Endothelial cell of umbilical vein (primary cell): ENCODE results near the gene TEAD2. TPM values are rescaled to one million over a fixed set of nuclear protein-coding genes. Genes with fewer than 3 reads are reported as not detected.
A peak's percentile ranks its signal among the peaks of the same experiment; 100 is the strongest.

Experiments
- BruUV-seq: library from RNA; stranded (reverse); fragments of 400-500 nt; replicated peaks from 2 replicates; lab custom pipeline; 2021; lab: Mats Ljungman, UMichigan
- CTCF ChIA-PET: fragments of 300-600, 350-600 bp; sonication (Branson Sonifier 250); formaldehyde crosslinking; loops from one replicate; lab custom pipeline; 2021; ENCODE audit warnings: antibody characterized with exemption, inconsistent platforms; lab: Charles Lee
- POLR2A ChIA-PET: fragments of 300-600, 350-600 bp; sonication (Branson Sonifier 250); formaldehyde crosslinking; loops from one replicate; lab custom pipeline; 2021; ENCODE audit warnings: antibody characterized with exemption, inconsistent platforms; lab: Charles Lee
- DNase-seq: peaks from one replicate; pipeline ENCODE4 v3.0.0-alpha.2; 2011; ENCODE audit warnings: low read depth, low spot score
- FAIRE-seq: peaks from 2 replicates; lab custom pipeline; 2011; peaks lifted over from hg19 to GRCh38; lab: Jason Lieb, UNC
- H2AFZ ChIP-seq: 2 replicates; pipeline ENCODE4 v1.6.0; 2012; ENCODE audit warnings: low read depth, low read length, control low read depth, inconsistent platforms
- H3K27ac ChIP-seq: 2 replicates; pipeline ENCODE4 v1.5.1; 2011; ENCODE audit warnings: low read depth, mild to moderate bottlenecking, control low read depth, low read length, moderate library complexity; ENCODE audit not compliant: insufficient read depth
- H3K27me3 ChIP-seq, 2 experiments: 2 replicates each; pipeline versions ENCODE4 v1.6.0 to v1.6.1; 2011; ENCODE audit warnings: low read length in 2 of 2, mixed read lengths in 1 of 2; ENCODE audit not compliant: control insufficient read depth in 2 of 2, insufficient read depth in 2 of 2
- H3K36me3 ChIP-seq, 2 experiments: 2 replicates in 1 of 2; 3 replicates in 1 of 2; pipeline ENCODE4 v1.5.1; 2011; ENCODE audit warnings: low read length in 2 of 2, mild to moderate bottlenecking in 1 of 2, moderate library complexity in 1 of 2; ENCODE audit not compliant: control insufficient read depth in 2 of 2, insufficient read depth in 2 of 2; ENCODE audit errors: extremely low read depth in 1 of 2
- H3K4me1 ChIP-seq: 3 replicates; pipeline ENCODE4 v1.5.1; 2011; ENCODE audit warnings: mild to moderate bottlenecking, low read length; ENCODE audit not compliant: control insufficient read depth, insufficient read depth; ENCODE audit errors: extremely low read depth
- H3K4me2 ChIP-seq: 2 replicates; pipeline ENCODE4 v1.6.1; 2011; ENCODE audit warnings: low read length, control low read depth, mixed read lengths; ENCODE audit not compliant: insufficient read depth
- H3K4me3 ChIP-seq, 3 experiments: fragments of 200-600 bp in 1 of 3; sonication (generic), shearing (Covaris generic) in 1 of 3; replicated peaks in 1 of 3; 2 replicates each; pipeline ENCODE4 v1.5.1; 2011 to 2016; ENCODE audit warnings: control low read depth in 3 of 3, low read length in 3 of 3, mild to moderate bottlenecking in 2 of 3, inconsistent platforms in 1 of 3, low read depth in 1 of 3, moderate library complexity in 1 of 3; ENCODE audit not compliant: insufficient read depth in 1 of 3
- H3K79me2 ChIP-seq: 2 replicates; pipeline ENCODE4 v1.6.0; 2012; ENCODE audit warnings: low read length, inconsistent platforms; ENCODE audit not compliant: control insufficient read depth, insufficient read depth
- H3K9ac ChIP-seq: replicated peaks from 2 replicates; pipeline ENCODE3; 2011; ENCODE audit warnings: low read length, control low read depth; ENCODE audit not compliant: insufficient read depth; ENCODE audit errors: extremely low read depth
- H3K9me1 ChIP-seq: replicated peaks from 3 replicates; pipeline ENCODE4 v1.6.0; 2011; ENCODE audit warnings: mild to moderate bottlenecking, low read length; ENCODE audit not compliant: control insufficient read depth, insufficient read depth; ENCODE audit errors: extremely low read depth
- H3K9me3 ChIP-seq: replicated peaks from 2 replicates; pipeline ENCODE4 v1.5.1; 2012; ENCODE audit warnings: low read length, inconsistent platforms; ENCODE audit not compliant: control insufficient read depth, insufficient read depth
- H4K20me1 ChIP-seq: replicated peaks from 2 replicates; pipeline ENCODE3; 2011; ENCODE audit warnings: mild to moderate bottlenecking, low read length; ENCODE audit not compliant: control insufficient read depth, insufficient read depth; ENCODE audit errors: extremely low read depth
- CTCF ChIP-seq, 2 donors: IDR thresholded peaks; 1 replicate in 1 of 2; 2 replicates in 1 of 2; pipeline ENCODE4 v1.5.1; 2011; ENCODE audit warnings: low read length in 2 of 2, mild to moderate bottlenecking in 2 of 2, moderate library complexity in 2 of 2, control low read depth in 1 of 2, inconsistent platforms in 1 of 2, low read depth in 1 of 2; ENCODE audit not compliant: insufficient read depth in 1 of 2; ENCODE audit errors: extremely low read depth in 1 of 2
- EZH2 ChIP-seq: IDR thresholded peaks from 2 replicates; pipeline ENCODE4 v1.6.1; 2012; ENCODE audit warnings: borderline replicate concordance, low read depth, mild to moderate bottlenecking, moderate library complexity, low read length, inconsistent platforms; ENCODE audit not compliant: severe bottlenecking
- FOS ChIP-seq: IDR thresholded peaks from 2 replicates; pipeline ENCODE4 v1.6.1; 2011; ENCODE audit warnings: mild to moderate bottlenecking, low read length, moderate library complexity, borderline replicate concordance; ENCODE audit not compliant: insufficient read depth
- GATA2 ChIP-seq: IDR thresholded peaks from 2 replicates; pipeline ENCODE4 v1.7.0; 2011; ENCODE audit warnings: low read depth, mild to moderate bottlenecking, moderate library complexity, mixed read lengths, low read length; ENCODE audit not compliant: insufficient read length, insufficient read depth
- JUN ChIP-seq: IDR thresholded peaks from 2 replicates; pipeline ENCODE4 v1.6.1; 2011; ENCODE audit warnings: borderline replicate concordance, low read depth; ENCODE audit not compliant: insufficient read length, insufficient read depth
- MAX ChIP-seq: IDR thresholded peaks from 2 replicates; pipeline ENCODE4 v1.6.1; 2011; ENCODE audit not compliant: insufficient read depth, insufficient read length
- MYC ChIP-seq: IDR thresholded peaks from one replicate; pipeline ENCODE4 v1.6.1; 2011; ENCODE audit warnings: mild to moderate bottlenecking, low read depth, low read length
- POLR2A ChIP-seq: IDR thresholded peaks from 2 replicates; pipeline ENCODE4 v1.6.1; 2012; ENCODE audit warnings: low read depth, mild to moderate bottlenecking, control low read depth, low read length
- POLR2AphosphoS5 ChIP-seq: IDR thresholded peaks from 2 replicates; pipeline ENCODE4 v1.6.1; 2012; ENCODE audit warnings: low read depth, mild to moderate bottlenecking, control low read depth, low read length, moderate library complexity; ENCODE audit not compliant: insufficient read depth
- dilution Hi-C: fragments of 300-500 bp; cut with MboI; formaldehyde crosslinking; loops from one replicate; pipeline ENCODE4 v1.15.0; 2019; ENCODE audit warnings: low sequenced_read_pairs; ENCODE audit not compliant: extremely low pct_ligation_motif_present
- intact Hi-C: fragments of 100-400 bp; cut with micrococcal nuclease; formaldehyde crosslinking; loops from one replicate; pipeline ENCODE4 v1.10.0; 2022
- polyA plus RNA-seq, 4 experiments: library from polyadenylated mRNA; depleted of rRNA in 3 of 4; stranded (reverse) in 3 of 4; unstranded in 1 of 4; fragments of >200 nt; gene quantifications; 2 replicates each; pipeline versions ENCODE4 v1.2.1 to v1.2.3, GENCODE V29; 2011 to 2012; ENCODE audit warnings: missing spikeins in 1 of 4
- total RNA-seq: library from RNA; stranded (reverse); gene quantifications from 2 replicates; pipeline ENCODE4 v1.2.3, GENCODE V29; 2021

Gene TEAD2
- total and polyA plus RNA-seq, 2 donors (not counting 3 experiments of a cell fraction or from before 2014, with no cell fraction given) = 60.9 to 89.4 TPM

- Histone ChIP-seq H3K36me3 (no peaks in the 10 kb centered on the region), H3K4me2 (no peak overlapping the region), H3K9me3 (no peaks in the 10 kb centered on the region), H3K9me1 (no peaks in the 10 kb centered on the region), H3K79me2 (no peaks in the 10 kb centered on the region), H3K9ac (no peak overlapping the region), H3K27me3 (peaks cover 0 to 2% of the 10 kb centered on the region in 2 experiments), H2AFZ (no peak overlapping the region), H3K4me3 (no peak overlapping the region), H3K27ac (no peak overlapping the region), H3K4me1 (no peaks in the 10 kb centered on the region), H4K20me1 (no peaks in the 10 kb centered on the region)
- FAIRE-seq (peak; percentile 91), DNase-seq (peak; percentile 55)
- intact Hi-C loops (loop anchor here (1.0 to 2.0 kb wide), 2 partner anchors 29 to 52 kb away; partner anchors contain the start of genes DKKL1 and TEAD2), dilution Hi-C loops (no loop called here)
- no TSS peak for BruUV-seq
- TF ChIP-seq CTCF (IDR thresholded peaks at IDR 0.05; ENCODE audit: extremely low read depth in 1 of 2, insufficient read depth in 1 of 2, low read depth in 1 of 2, low read length in 2 of 2) (peak; percentile 68 to 81), POLR2A (no peak)
- POLR2A ChIA-PET = no interaction called here
- CTCF ChIA-PET = interaction anchor here (0.6 to 1.9 kb wide), 17 partner anchors 13 to 155 kb away, joined by 3 to 11 read pairs (median 3); partner anchors contain the start of gene SLC17A7
Observed at GRCh38 chr19:49391581-49392399, 29.6 kb upstream of the TEAD2 start.

- CTCF ChIA-PET = interaction anchor here (0.6 to 1.9 kb wide), 9 partner anchors 12 to 156 kb away, joined by 3 to 11 read pairs (median 3); partner anchors contain the start of gene SLC17A7
- dilution Hi-C loops = no loop called here
- POLR2A ChIA-PET = no interaction called here
Observed at GRCh38 chr19:49390929-49391359, 28.7 kb upstream of the TEAD2 start.

More at GRCh38 chr19:49390929-49391359, 28.7 kb upstream of the TEAD2 start:
- DNase-seq (no peak), FAIRE-seq (no peak)
- Histone ChIP-seq H3K9ac (no peak overlapping the region), H3K4me1 (no peaks in the 10 kb centered on the region), H3K4me2 (no peak overlapping the region), H3K36me3 (no peaks in the 10 kb centered on the region), H3K4me3 (no peak overlapping the region), H3K9me3 (no peaks in the 10 kb centered on the region), H3K9me1 (no peaks in the 10 kb centered on the region), H4K20me1 (no peaks in the 10 kb centered on the region), H3K27ac (no peak overlapping the region), H2AFZ (no peak overlapping the region), H3K27me3 (peaks cover 0 to 2% of the 10 kb centered on the region in 2 experiments), H3K79me2 (no peaks in the 10 kb centered on the region)
- TF ChIP-seq FOS (no peak), POLR2A (no peak), CTCF (IDR thresholded peaks at IDR 0.05; ENCODE audit: extremely low read depth in 1 of 2, insufficient read depth in 1 of 2, low read depth in 1 of 2, low read length in 2 of 2) (no peak), JUN (no peak), EZH2 (no peak), MYC (no peak), POLR2AphosphoS5 (no peak), MAX (no peak), GATA2 (no peak)
- BruUV-seq = no TSS peak
- intact Hi-C loops = no loop called here
